Measurements from ENCODE around the gene SLC4A11.

DNA sequence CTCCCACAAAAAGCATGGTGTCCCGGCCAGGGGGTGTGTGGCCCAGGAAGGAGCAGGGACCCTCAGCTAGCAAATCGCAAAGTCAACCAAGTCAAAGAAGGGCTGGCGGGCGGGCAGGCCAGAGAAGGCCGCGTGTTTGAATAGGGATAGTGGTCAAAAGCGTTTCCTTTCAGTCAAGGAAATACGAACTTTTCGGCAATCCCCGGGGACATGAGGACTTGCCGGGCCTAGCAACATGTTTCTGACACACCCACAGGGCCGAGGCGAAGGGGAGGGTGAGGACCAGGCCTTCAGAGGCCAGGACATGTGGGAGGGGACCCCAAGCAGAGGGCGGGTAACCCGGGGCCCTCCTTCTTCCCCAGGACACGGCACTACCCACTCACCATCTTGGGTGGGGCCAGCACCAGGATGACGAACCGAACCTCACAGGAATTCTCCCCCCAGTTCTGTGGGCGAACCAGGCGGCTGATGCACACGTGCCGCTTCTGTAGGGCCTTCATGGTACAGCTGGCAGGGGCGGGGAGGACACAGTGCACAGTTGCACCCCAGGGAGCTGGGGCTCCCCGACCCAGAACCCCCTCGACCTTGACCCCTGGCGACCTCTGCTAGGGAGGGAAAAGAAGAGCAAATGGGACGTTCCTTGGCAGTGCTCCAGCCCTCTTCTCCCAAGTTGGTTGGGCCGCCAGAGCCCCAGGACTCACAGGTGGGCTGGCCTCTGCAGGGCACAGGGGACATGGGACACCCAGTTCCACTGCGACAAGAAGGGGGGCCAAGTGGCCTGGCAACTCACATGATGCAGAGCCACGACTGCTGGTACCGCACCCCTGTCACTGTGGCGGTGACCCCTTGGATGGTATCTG is 5.6 kb downstream of the SLC4A11 start:
- TF ChIP-seq, protein P1, sequence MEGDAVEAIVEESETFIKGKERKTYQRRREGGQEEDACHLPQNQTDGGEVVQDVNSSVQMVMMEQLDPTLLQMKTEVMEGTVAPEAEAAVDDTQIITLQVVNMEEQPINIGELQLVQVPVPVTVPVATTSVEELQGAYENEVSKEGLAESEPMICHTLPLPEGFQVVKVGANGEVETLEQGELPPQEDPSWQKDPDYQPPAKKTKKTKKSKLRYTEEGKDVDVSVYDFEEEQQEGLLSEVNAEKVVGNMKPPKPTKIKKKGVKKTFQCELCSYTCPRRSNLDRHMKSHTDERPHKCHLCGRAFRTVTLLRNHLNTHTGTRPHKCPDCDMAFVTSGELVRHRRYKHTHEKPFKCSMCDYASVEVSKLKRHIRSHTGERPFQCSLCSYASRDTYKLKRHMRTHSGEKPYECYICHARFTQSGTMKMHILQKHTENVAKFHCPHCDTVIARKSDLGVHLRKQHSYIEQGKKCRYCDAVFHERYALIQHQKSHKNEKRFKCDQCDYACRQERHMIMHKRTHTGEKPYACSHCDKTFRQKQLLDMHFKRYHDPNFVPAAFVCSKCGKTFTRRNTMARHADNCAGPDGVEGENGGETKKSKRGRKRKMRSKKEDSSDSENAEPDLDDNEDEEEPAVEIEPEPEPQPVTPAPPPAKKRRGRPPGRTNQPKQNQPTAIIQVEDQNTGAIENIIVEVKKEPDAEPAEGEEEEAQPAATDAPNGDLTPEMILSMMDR (IDR thresholded peaks at IDR 0.05 in 2 of 3, conservative IDR thresholded peaks at IDR 0.05 in 1 of 3; ENCODE audit: control insufficient read depth in 2 of 3, extremely low read depth in 1 of 3, insufficient read depth in 1 of 3, low read depth in 3 of 3, low read length in 3 of 3): no peak
- TF ChIP-seq, protein P2, sequence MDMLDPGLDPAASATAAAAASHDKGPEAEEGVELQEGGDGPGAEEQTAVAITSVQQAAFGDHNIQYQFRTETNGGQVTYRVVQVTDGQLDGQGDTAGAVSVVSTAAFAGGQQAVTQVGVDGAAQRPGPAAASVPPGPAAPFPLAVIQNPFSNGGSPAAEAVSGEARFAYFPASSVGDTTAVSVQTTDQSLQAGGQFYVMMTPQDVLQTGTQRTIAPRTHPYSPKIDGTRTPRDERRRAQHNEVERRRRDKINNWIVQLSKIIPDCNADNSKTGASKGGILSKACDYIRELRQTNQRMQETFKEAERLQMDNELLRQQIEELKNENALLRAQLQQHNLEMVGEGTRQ (IDR thresholded peaks at IDR 0.05; ENCODE audit: borderline replicate concordance, low read depth, low read length): no peak
- no peak for TF ChIP-seq RAD21 (IDR thresholded peaks at IDR 0.05; ENCODE audit: insufficient read depth, low read depth, low read length)
- TF ChIP-seq ZZZ3 (IDR thresholded peaks at IDR 0.05; ENCODE audit: control insufficient read depth, insufficient read length, low read depth): no peak

Measured in GM12878 (cell line).